IMR-90 (cell line): ENCODE data around the gene FSD1.

Experiments
- CTCF ChIP-seq: conservative IDR thresholded peaks from 2 replicates; pipeline ENCODE4 v1.5.1; 2012; ENCODE audit warnings: mild to moderate bottlenecking, low read depth, low read length, improper control_type of control experiment
- ELK1 ChIP-seq: fragments of 150-350 bp; IDR thresholded peaks from 2 replicates; pipeline ENCODE4 v1.6.1; 2016; ENCODE audit warnings: low read depth, mild to moderate bottlenecking, low read length, moderate library complexity, borderline replicate concordance
- MAFK ChIP-seq: IDR thresholded peaks from 2 replicates; pipeline ENCODE4 v1.6.1; 2012; ENCODE audit warnings: low read depth, low read length, improper control_type of control experiment
- MAZ ChIP-seq: IDR thresholded peaks from 2 replicates; pipeline ENCODE4 v1.6.1; 2012; ENCODE audit warnings: low read depth, mild to moderate bottlenecking, low read length, improper control_type of control experiment, moderate library complexity, borderline replicate concordance
- NFE2L2 ChIP-seq: fragments of 150-350 bp; IDR thresholded peaks from 2 replicates; pipeline ENCODE4 v1.6.1; 2016; ENCODE audit warnings: low read depth, mild to moderate bottlenecking, low read length
- POLR2A ChIP-seq: IDR thresholded peaks from 2 replicates; pipeline ENCODE4 v1.6.1; 2012; ENCODE audit warnings: mild to moderate bottlenecking, low read depth, low read length
- RAD21 ChIP-seq: IDR thresholded peaks from 2 replicates; pipeline ENCODE4 v1.6.1; 2012; ENCODE audit warnings: low read length, improper control_type of control experiment
- RFX5 ChIP-seq: IDR thresholded peaks from 2 replicates; pipeline ENCODE4 v1.8.0; 2012; ENCODE audit warnings: low read depth, mild to moderate bottlenecking, low read length, moderate library complexity

- TF ChIP-seq NFE2L2 (no peak), CTCF (no peak), MAFK (no peak), RFX5 (no peak), POLR2A (no peak), RAD21 (no peak), ELK1 (no peak), MAZ (no peak)
These were observed 420 bp upstream of the FSD1 start for GRCh38 chr19:4303819-4304537.
